Muscle of leg (tissue), 16 donors: ENCODE measurements around the gene FSHR. TPM values are rescaled to one million over a fixed set of nuclear protein-coding genes. Genes with fewer than 3 reads are reported as not detected.

Source experiments
- DNase-seq: peaks from one replicate; pipeline ENCODE4 v3.0.0; 2013
- H3K27ac ChIP-seq: one replicate; pipeline ENCODE4 v1.5.1; 2013; ENCODE audit warnings: mild to moderate bottlenecking, low read length, control low read depth
- H3K27me3 ChIP-seq: one replicate; pipeline ENCODE4 v1.6.1; 2013; ENCODE audit warnings: low read length; ENCODE audit not compliant: control insufficient read depth, insufficient read depth
- H3K36me3 ChIP-seq: one replicate; pipeline ENCODE4 v1.6.1; 2013; ENCODE audit warnings: low read length; ENCODE audit not compliant: control insufficient read depth, insufficient read depth
- H3K4me1 ChIP-seq: one replicate; pipeline ENCODE4 v1.6.1; 2013; ENCODE audit warnings: low read length; ENCODE audit not compliant: control insufficient read depth, insufficient read depth
- H3K4me3 ChIP-seq: one replicate; pipeline ENCODE4 v1.5.1; 2013; ENCODE audit warnings: low read length, control low read depth
- H3K9me3 ChIP-seq: replicated peaks from 2 replicates; pipeline ENCODE4 v1.6.1; 2013; ENCODE audit warnings: low read depth, low read length; ENCODE audit not compliant: control insufficient read depth
- WGBS: methylation state at CpG from one replicate; pipeline ENCODE4 v1.1.5; 2013; ENCODE audit warnings: missing lambda C conversion rate; ENCODE audit not compliant: insufficient coverage; 5-methylcytosine and 5-hydroxymethylcytosine counted together
- long read RNA-seq, 11 donors: transcript quantifications; one replicate each; lab custom pipeline, GENCODE V29; 2026
- polyA plus RNA-seq, 8 donors: library from polyadenylated mRNA; unstranded; fragments of 120-200 nt; gene quantifications; one replicate each; pipeline versions ENCODE4 v1.2.1 to v1.2.3, GENCODE V29; 2013; ENCODE audit warnings: inconsistent platforms in 1 of 8, low replicate concordance in 1 of 8; ENCODE audit not compliant: insufficient read length in 8 of 8, insufficient read depth in 1 of 8
- total RNA-seq: library from RNA; stranded (reverse); fragments of 120-200 nt; gene quantifications from one replicate; pipeline ENCODE4 v1.2.4, GENCODE V29; 2013

The FSHR gene, protein sequence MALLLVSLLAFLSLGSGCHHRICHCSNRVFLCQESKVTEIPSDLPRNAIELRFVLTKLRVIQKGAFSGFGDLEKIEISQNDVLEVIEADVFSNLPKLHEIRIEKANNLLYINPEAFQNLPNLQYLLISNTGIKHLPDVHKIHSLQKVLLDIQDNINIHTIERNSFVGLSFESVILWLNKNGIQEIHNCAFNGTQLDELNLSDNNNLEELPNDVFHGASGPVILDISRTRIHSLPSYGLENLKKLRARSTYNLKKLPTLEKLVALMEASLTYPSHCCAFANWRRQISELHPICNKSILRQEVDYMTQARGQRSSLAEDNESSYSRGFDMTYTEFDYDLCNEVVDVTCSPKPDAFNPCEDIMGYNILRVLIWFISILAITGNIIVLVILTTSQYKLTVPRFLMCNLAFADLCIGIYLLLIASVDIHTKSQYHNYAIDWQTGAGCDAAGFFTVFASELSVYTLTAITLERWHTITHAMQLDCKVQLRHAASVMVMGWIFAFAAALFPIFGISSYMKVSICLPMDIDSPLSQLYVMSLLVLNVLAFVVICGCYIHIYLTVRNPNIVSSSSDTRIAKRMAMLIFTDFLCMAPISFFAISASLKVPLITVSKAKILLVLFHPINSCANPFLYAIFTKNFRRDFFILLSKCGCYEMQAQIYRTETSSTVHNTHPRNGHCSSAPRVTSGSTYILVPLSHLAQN
- total RNA-seq (0.31 TPM), polyA plus RNA-seq (1 to 10 TPM in 2 of 8 donors, under 1 TPM in 6; 0.28 to 1.7 (median 0.47) TPM)
- long read RNA-seq, donor 1: 0 reads
- long read RNA-seq, donor 2: 0 reads
- long read RNA-seq, donor 3: 0 reads
- long read RNA-seq, donor 4: 0 reads
- long read RNA-seq, donor 5: 0 reads
- long read RNA-seq, donor 6: 0 reads
- long read RNA-seq, donor 7: 0 reads
- long read RNA-seq, donor 8: 0 reads
- long read RNA-seq, donor 9: 0 reads
- long read RNA-seq, donor 10: 0 reads
- long read RNA-seq, donor 11: 0 reads

DNA sequence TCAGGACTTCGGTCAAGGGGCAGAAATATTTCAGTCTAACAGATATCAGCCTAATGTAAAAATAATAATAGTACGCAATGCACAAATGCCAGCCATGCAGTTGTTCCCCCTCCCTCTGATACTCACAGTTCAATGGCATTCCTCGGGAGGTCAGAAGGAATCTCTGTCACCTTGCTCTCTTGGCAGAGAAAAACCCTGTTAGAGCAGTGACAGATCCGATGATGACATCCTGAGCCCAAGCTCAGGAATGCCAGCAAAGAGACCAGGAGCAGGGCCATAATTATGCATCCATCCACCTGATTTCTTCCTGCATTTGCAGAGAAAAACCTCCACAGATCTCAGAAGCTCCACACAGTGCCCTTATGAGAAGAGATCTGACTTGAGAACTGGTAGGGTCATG lies at the start of gene FSHR:
Gene FSHR, minus strand, starts transcription at position 376 of the 400 bp plus-strand sequence. Its CDS starts 98 bp downstream, at position 278.
- no peak within 1 kb of the TSS for H3K4me3 ChIP-seq
- H3K36me3 ChIP-seq: no peaks in the 10 kb centered on the region
- H3K4me1 ChIP-seq: peaks cover 2% of the 10 kb centered on the region
- no peaks in the 10 kb centered on the region for H3K9me3 ChIP-seq
- no peak within 1 kb of the TSS for H3K27ac ChIP-seq
- no peak for DNase-seq
- 57% methylated on average over 1 of the region's 4 CpGs for whole genome bisulfite sequencing
- H3K27me3 ChIP-seq: no peaks in the 10 kb centered on the region

DNA sequence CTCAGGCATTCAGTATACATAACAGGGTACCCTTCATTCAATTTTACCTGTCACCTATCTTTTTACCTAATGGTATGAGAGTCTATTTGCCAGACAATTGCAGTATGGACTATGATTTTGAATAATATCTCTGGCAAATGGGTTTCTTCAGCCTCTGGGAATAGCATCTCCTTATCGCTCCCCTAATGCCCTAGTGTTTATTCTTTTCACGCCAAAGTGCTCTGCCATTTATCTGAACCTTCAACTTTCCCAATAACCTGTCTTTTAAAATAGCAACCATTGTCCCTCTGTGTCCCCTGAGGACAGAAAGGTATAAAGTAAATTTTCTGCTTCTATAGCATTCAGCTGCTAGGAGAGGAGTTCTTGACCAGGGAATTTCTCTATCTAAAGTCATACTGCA lies 45.0 kb upstream of the FSHR start:
- DNase-seq: no peak
- Histone ChIP-seq H3K27me3 (no peaks in the 10 kb centered on the region), H3K27ac (no peak overlapping the region), H3K4me1 (no peaks in the 10 kb centered on the region), H3K4me3 (no peak overlapping the region), H3K9me3 (no peaks in the 10 kb centered on the region), H3K36me3 (no peaks in the 10 kb centered on the region)
- WGBS: no CpG with 5 or more reads among the region's 2 CpGs

DNA sequence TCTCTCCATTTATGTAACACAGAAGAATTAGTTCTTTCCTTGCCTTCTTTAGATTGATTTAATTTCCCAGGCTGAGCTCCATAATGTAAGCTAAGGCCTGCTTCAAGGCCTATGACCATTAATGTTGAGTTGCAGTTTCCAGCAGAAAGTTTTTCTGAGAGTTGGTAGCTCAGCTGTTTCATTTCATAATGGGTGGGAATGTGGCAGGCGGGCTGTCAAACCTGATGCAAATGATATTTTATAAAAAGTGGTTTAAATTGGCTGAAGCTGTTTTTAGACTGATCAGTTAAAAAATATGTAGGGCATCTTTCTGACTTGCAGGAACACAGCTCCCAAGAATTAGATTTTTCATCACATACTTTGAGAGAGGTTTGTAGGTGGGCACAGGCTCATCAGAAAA lies 40.4 kb upstream of the FSHR start:
- no peaks in the 10 kb centered on the region for H3K9me3 ChIP-seq
- H3K27ac ChIP-seq: no peak overlapping the region
- H3K4me1 ChIP-seq: no peaks in the 10 kb centered on the region
- WGBS: no CpG with 5 or more reads among the region's 1 CpG
- no peaks in the 10 kb centered on the region for H3K36me3 ChIP-seq
- no peak for DNase-seq
- H3K4me3 ChIP-seq: no peak overlapping the region
- no peaks in the 10 kb centered on the region for H3K27me3 ChIP-seq

DNA sequence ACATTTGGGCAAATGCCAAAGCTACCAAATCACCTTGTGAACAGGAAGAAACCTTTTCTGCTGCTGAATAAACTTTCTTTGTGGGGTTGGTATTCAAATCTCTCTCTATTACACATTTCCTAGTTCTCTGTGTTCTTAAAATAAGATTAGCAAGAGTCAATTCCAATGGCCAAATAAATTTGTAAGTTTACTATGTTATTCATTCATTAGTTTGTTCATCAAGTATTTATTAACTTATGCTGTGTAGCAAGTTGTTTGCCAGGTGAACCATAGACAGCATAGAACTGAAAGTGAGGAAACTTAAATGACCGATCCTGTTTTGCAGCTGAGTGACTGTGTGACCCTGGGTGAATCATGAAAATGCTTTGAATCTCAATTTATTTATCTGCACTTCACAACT lies 37.7 kb upstream of the FSHR start:
- no peaks in the 10 kb centered on the region for H3K9me3 ChIP-seq
- H3K4me3 ChIP-seq: no peak overlapping the region
- DNase-seq: no peak
- WGBS: no CpG with 5 or more reads among the region's 1 CpG
- H3K27me3 ChIP-seq: no peaks in the 10 kb centered on the region
- no peaks in the 10 kb centered on the region for H3K36me3 ChIP-seq
- no peak overlapping the region for H3K27ac ChIP-seq
- no peaks in the 10 kb centered on the region for H3K4me1 ChIP-seq

DNA sequence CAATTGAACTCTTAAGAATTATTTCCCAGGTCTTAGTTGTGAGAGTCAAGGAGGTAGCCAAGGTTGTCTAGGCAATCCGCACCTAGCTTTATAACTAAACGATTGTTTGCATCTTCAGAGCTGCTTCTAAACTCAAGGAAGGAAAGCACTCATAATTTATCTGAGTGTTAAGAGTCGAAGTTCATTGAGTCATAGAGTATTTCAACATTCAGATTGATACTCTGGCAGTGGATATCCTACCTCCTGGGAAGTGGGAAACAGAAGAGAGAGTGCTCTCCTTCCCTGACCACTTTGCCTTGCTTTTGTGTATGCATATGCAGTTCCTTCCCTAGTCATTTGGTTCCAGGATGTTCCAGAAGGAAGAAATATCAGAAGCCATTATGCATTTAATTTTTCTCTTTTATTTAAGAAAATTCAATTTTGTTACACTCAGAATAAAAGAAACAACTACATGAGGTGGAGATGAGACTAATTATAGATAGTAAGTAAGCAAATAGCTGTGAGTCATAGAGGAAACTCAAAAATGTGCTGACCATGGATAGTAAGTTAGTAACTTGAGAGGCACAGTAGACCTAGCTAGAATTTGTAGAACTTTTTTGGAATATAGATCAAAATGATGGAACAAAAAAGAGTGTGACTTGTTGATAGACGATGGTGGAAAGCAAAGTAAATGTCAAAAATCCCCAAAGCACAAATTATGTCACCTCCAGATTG lies 35.4 kb upstream of the FSHR start:
- DNase-seq: no peak
- Histone ChIP-seq H3K4me3 (no peak overlapping the region), H3K36me3 (no peaks in the 10 kb centered on the region), H3K4me1 (no peaks in the 10 kb centered on the region), H3K9me3 (no peaks in the 10 kb centered on the region), H3K27ac (no peak overlapping the region), H3K27me3 (no peaks in the 10 kb centered on the region)
- no CpG with 5 or more reads among the region's 4 CpGs for WGBS

DNA sequence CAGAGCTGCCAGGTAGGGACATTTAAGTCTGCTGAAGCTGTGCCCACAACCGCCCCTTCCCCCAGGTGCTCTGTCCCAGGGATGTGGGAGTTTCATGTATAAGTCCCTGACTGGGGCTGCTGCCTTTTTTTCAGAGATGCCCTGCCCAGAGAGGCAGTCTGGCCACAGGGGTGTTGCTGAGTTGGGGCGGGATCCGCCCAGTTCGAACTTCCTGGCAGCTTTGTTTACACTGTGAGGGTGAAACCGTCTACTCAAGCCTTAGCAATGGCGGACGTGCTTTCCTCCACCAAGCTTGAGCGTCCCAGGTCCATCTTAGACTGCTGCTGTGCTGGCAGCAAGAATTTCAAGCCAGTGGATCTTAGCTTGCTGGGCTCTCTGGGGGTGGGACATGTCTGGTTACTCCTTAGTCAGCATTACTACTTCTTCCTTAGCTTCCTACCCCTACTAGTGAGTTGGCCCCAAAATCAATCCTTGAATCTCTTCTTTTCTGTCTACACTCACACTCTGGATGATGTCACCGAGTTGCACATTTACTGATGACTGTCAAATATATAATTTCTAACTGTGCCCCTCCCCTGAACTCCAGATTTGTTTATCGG lies 31.8 kb upstream of the FSHR start:
- 87% methylated on average over 9 of the region's 10 CpGs for WGBS
- H3K4me1 ChIP-seq: no peaks in the 10 kb centered on the region
- H3K4me3 ChIP-seq: no peak overlapping the region
- no peaks in the 10 kb centered on the region for H3K27me3 ChIP-seq
- DNase-seq: no peak
- H3K9me3 ChIP-seq: no peaks in the 10 kb centered on the region
- H3K36me3 ChIP-seq: no peaks in the 10 kb centered on the region
- no peak overlapping the region for H3K27ac ChIP-seq

DNA sequence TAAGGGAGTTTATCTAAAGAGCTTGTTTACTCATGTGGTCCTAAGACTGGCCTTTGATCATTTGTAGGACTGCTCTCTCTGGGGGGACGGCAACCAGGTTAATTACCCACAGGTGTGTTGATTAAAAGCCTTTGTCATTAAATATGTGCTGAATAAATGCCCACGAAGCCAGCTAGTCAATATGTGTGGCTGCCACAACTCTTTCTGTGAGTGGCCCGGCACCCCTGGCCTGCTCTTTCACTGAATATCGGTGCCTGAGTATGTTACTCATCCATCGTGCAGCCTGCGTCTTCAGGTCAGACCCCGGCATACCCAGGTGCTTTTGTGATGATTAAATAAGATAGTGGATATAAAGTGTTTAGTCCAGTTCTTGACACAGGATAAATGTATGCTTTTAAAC lies 24.3 kb upstream of the FSHR start:
- Histone ChIP-seq H3K27ac (no peak overlapping the region), H3K36me3 (no peaks in the 10 kb centered on the region), H3K27me3 (no peaks in the 10 kb centered on the region), H3K9me3 (no peaks in the 10 kb centered on the region), H3K4me3 (no peak overlapping the region), H3K4me1 (no peaks in the 10 kb centered on the region)
- DNase-seq: no peak
- 81% methylated on average over 7 of the region's 7 CpGs for WGBS

DNA sequence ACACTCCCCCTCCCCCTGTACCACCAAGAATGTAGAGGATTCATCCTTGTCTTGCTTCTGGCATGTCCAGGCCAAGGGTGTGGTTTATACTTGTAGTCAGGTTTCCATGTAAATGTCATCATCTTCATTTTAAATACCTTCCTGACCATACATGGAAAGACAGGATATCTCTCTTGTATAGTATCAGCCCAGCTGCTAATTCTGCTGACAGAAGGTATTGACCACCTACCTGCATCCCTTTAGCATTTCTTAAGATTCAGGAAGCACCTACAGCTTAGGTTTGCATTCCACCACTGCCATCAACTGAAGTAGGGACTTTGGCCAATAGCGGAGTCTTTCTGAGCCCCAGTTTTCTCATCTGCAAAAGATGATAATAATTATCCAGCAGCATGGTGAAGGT lies 22.9 kb upstream of the FSHR start:
- no peak overlapping the region for H3K27ac ChIP-seq
- no CpG with 5 or more reads among the region's 1 CpG for WGBS

DNA sequence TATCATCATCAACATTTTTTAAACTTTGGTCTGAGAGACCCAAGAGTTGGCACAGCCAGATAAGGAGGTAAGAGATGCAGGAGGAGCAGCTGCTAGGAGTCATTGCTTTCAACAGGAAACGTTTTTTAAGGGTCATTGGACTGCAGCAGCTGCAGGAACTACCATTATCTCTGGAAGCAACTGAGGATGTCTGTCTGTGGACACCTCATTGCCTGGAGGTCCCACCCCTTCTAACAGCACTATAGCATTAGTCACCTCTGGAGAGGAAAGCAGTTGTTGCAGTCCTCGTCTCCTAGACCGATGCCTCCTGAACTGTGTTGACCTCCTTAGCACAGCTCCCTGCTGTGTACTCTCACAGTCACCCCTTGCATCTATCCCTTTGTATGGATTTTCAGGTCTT lies 21.5 kb upstream of the FSHR start:
- H3K27ac ChIP-seq: no peak overlapping the region
- no peak overlapping the region for H3K4me3 ChIP-seq
- WGBS: 77% methylated on average over 3 of the region's 3 CpGs
- no peaks in the 10 kb centered on the region for H3K27me3 ChIP-seq
- H3K36me3 ChIP-seq: no peaks in the 10 kb centered on the region
- H3K4me1 ChIP-seq: no peaks in the 10 kb centered on the region
- no peaks in the 10 kb centered on the region for H3K9me3 ChIP-seq
- no peak for DNase-seq

More for the DNA sequence above, 22.9 kb upstream of the FSHR start:
- no peak for DNase-seq
- no peak overlapping the region for H3K4me3 ChIP-seq
- H3K27me3 ChIP-seq: no peaks in the 10 kb centered on the region
- H3K36me3 ChIP-seq: no peaks in the 10 kb centered on the region
- H3K4me1 ChIP-seq: no peaks in the 10 kb centered on the region
- H3K9me3 ChIP-seq: no peaks in the 10 kb centered on the region
